GF-D8 (cell line): Measurements from ENCODE around the gene ATG2B.

ENCODE experiments used
- DNase-seq: peaks from one replicate; lab custom pipeline; 2025; lab: John Stamatoyannopoulos, UW

Gene ATG2B

DNA sequence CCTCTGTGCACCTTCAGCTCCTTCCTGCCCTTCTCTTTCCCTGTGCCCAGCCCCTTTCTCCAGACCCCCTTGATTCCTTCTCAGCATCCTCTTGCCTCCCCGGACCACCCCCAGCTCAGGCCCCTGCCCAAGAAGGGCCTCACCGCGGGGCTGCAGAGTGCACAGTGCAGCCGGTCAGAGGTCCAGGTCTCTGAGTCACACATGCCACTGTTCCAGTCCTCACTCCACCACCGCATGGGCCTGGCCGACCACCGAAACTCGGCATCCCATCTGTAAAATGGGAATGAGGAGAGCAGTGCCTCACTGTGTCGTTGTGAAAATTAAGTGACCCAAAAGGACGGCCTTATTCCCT is 93.8 kb downstream of the ATG2B start:
- DNase-seq = no peak

DNA sequence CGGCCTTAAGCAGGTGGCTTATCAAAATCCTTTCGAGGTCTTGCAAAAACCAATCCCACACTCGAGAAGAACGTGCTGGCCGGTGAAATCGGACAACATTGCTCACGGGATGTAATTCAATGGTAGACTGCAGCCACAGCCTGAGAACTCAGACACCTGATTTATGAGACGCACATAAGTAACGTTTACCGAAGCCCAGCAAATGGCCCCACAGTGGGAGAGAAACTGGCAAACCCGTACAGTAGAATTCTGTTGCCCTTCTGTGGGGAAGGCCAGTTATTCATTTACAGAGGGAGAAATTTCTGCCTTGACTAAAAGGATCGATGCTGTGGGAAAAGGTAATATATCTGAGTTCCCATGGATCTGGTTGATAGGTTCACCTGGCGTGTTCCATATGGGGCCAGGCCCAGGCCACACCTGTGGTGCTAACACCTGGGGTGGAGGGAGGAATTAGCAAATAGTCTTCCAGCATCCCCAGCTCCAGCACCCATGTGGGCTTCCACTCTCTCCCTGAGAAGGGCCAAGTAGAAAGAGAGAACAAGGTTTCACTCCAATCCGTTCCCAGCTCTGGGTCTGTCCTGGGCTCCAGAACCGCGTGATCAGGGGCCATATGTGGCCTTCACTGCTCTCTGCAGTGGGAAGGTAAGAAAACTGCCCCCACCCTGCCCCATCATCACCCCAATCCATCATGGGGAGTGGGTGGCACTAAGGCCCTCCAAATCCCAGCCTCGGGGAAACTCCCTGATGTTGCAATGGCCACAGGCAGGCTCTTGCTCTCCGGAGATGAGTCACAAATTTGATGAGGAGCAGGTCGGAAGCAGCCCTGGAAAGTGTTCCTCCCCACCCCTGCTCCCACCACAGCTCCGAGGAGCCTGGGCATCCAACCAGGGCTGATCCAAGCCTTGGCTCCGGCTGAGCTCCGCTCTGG is 94.4 kb downstream of the ATG2B start:
- no peak for DNase-seq

DNA sequence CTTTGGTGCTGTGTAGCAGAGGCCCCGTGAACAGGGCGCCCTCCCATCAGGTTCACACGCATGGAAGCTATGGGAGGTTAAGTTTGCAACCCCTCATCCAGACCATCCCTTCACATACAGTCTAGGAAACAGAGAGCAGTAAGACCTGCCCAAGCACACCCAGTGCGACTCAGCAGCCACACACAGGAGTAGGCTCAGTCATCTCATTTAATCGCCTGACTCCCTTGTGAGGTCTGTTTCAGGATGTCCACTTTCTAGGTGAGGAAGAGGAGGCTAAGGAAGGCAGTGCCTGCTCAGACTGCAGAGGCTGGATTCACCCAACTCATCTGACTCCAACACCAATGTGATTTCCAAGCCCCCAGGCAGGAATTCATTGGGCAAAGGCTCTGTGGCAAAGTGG is 95.2 kb downstream of the ATG2B start:
- DNase-seq = no peak

DNA sequence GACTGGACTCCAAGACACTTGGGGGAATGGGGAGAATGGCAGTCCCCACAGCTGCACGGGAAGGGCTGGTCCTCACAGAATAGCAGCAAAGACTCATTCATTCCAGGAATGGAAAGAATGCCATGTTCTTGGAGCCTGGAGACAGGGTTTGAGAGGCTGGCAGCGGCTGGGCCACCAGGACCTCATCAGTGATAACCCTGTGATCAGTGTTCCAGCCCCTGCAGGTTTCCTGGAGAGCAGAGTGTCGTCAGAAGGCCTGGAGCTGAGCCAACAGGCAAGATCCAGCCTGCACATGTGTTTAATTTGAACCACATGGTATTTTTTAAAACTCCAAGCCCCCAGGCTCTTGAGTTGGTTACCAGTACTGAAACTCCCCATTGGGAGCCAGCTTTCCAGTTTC is 95.8 kb downstream of the ATG2B start:
- no peak for DNase-seq

DNA sequence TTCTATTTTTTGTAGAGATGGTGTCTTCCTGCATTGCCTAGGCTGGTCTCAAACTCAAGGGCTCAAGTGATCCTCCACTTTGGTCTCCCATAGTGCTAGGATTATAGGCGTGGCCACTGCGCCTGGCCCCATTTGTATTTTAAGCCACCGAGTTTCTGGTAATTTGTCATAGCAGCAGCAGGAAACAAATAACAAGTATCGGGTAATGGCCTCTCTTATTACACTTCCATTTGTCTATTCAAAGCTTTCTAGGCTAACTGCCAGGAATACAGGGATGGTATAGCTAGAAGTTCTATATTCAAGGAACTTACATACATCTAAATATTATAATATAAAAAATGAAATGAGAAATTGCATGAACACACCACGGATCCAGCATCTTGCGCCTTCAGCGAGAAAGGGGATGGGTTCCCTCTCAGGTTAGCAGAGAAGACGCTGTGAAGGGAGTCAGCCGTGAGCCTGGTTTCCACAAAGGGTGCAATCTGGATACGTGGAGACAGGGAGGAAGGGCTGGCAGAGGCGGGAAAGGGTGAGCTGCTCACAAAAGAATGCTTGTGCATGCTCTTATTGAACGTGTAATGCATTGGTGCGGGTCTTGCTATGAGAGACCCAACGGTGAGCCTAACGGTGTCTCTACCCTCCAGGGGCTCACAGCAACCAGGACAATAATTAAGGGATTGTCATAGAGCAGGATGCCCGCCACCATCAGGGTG is 97.6 kb downstream of the ATG2B start:
- no peak for DNase-seq

DNA sequence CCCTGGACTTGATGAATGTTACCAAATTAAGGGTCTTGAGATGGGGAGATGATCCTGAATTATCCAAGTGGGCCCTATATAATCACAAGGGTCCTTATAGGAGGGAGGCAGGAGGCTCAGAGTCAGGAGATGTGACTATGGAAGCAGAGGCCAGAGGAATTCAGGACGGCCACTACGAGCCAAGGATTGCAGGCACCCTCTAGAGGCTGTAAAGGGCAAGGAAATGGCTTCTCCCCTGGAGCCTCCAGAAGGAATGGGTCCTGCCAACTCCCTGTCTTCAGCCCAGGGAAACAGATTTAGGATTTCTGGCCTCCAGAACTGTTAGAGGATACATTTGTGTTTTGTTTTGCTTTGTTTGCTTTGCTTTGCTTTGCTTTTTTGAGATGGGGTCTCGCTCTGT is 98.3 kb downstream of the ATG2B start:
- DNase-seq = no peak

DNA sequence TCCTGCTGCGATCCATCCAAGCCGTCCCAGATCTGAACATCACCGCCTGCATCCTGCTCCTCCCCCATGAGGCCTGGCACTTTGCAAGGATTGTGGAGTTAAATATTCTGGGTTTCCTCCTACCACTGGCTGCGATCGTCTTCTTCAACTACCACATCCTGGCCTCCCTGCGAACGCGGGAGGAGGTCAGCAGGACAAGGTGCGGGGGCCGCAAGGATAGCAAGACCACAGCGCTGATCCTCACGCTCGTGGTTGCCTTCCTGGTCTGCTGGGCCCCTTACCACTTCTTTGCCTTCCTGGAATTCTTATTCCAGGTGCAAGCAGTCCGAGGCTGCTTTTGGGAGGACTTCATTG is 99.0 kb downstream of the ATG2B start:
- DNase-seq = no peak

DNA sequence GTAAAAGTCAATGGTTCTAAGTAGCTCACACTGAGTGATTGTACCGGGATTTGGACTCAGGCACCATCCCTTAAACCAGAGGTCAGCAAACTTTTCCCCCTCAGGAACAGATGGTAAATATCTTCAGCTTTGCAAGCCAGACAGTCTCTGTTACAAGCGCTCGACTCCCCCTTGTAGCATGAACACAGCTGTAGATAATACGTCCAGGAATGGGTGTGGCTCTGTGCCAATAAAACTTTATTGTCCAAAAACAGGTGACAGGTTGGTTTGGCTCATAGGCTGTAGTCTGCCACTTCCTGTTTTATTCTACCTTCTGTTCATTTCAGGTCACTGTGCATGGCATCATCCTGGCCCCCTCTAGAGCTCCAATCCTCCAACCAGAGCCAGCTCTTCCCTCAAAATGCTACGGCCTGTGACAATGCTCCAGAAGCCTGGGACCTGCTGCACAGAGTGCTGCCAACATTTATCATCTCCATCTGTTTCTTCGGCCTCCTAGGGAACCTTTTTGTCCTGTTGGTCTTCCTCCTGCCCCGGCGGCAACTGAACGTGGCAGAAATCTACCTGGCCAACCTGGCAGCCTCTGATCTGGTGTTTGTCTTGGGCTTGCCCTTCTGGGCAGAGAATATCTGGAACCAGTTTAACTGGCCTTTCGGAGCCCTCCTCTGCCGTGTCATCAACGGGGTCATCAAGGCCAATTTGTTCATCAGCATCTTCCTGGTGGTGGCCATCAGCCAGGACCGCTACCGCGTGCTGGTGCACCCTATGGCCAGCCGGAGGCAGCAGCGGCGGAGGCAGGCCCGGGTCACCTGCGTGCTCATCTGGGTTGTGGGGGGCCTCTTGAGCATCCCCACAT is 99.6 kb downstream of the ATG2B start:
- DNase-seq = no peak

DNA sequence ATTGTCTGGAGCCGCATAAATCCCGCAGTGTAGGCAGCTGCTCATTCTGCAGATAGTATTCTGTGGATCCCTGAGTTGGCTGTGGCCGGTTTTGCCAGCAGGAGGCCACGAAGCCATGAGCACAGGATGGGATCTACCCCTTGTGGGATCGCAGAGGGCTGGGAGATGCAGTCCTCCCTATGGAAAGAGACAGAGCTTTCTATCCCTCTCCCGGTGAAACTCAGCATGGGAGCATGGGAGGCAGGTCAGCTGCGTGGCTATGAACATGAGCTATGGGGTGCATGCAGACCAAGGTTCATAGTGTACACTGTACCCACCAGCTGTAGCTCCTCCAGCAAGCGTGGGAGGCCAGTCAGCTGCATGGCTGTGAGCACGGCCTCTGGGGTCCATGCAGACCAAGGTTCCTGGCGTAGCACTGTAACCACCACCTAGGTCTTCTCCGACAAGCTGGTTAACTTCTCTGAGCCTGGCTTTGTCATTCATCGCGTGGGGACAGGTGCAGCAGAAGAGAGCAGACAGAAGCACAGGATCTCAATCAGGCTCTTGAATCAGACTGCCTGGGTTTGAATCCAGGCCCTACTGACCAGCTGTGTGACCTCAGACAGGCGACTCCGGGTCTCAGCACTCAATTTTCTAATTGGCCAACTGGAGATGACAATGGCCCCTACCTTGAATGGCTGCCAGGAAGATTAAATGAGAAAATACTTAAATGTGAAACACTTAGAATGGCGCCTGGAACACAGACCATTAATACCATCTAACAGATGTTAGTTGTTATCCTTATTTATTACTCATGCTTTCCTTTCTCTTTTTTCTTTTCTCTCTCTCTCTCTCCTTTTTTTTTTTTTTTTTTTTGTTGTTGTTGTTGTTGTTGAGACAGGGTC is 101.1 kb downstream of the ATG2B start:
- DNase-seq = no peak

DNA sequence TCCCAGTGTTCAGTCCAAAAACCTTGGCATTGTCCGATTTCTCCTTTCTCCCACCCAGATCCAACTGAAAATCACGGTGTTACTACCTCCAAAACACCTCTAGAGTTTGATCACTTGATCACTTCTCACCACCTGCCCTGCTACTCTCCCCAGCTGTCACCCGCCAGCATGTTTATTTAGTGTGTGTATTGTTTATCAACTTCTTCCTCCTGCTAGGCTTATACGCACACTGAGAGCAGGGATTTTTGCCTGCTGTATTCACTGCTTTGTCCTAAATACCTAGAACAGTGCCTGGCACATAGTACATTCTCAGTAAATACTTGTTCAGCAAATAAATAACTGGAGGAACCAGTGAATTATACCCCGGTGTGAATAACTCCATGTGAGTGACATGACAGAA is 102.1 kb downstream of the ATG2B start:
- no peak for DNase-seq

DNA sequence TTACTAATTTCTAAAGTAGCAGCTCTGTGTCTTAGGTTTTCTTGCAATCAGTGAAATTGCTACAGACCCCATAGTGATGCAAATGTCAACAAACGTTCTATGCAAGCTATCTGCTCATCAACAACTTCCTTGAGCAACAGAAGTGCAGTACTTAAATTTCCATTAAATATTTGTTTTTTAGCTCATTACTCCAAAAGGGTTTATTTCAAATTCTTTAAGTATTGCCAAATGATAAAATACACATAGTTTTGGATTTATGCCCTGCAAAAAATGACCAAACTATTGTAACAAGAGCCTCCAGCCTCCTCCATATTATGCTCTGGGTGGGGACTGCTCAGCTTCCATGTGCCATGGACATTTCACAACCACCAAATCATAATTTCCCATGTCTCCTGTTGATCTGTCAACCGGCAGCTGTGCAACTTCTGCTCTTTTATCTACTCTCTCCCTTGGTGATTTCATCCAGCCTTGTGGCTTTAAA is 102.8 kb downstream of the ATG2B start:
- DNase-seq = no peak

DNA sequence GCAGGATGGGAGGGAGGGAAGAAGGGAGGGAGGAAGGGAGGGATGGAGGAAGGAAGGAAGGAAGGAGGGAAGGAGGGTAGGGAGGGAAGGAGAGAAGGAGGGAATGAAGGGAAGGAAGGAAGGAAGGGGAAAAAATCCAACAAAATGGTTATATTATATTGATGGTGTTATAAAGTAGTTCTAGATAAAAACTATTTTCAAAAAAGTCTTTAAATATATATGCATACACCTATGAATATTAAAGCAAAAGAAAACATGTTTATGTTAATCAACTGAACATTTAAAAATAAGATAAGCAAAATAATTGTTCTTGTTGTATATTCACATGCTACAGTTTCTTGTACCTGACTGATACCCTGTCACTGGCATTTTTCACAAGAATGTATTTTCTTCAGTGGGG is 105.2 kb downstream of the ATG2B start:
- no peak for DNase-seq

DNA sequence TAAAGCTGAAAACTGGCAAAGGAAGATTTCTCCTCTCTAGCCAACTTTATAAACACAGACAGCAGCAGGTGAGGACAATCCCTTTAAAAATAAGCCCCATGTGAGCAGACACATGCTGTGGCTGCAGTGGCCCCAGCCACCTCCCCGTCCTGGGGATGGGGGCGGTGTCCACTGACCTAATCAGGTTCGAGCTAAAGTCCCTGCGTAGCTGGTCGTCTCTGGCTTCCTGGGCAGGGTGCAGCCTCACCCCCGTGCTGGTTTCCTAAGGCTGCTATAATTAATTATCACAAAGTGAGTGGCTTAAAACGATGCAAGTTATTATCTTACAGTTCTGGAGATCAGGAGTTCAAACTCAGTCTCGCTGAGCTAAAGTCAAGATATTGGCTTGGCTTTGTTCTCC is 106.1 kb downstream of the ATG2B start:
- DNase-seq = no peak

DNA sequence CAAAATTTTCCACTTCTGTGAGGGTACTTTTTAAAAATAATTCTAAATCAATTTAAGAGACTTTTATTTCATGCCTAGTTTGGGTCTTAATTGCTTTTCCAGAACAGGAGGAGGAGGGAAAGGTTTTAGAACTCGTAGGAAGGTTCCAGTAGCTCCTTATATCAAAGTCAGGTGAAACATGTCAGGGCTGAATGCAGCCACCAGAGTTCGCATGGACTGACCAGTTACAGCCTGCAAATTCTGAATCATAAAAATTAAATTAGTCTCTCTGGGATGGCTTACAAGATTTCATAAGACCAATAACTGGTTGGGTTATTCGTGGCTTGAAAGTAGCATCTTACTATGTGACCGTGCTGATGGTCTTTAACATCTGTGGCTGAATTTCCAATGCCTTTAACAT is 106.7 kb downstream of the ATG2B start:
- DNase-seq = no peak

DNA sequence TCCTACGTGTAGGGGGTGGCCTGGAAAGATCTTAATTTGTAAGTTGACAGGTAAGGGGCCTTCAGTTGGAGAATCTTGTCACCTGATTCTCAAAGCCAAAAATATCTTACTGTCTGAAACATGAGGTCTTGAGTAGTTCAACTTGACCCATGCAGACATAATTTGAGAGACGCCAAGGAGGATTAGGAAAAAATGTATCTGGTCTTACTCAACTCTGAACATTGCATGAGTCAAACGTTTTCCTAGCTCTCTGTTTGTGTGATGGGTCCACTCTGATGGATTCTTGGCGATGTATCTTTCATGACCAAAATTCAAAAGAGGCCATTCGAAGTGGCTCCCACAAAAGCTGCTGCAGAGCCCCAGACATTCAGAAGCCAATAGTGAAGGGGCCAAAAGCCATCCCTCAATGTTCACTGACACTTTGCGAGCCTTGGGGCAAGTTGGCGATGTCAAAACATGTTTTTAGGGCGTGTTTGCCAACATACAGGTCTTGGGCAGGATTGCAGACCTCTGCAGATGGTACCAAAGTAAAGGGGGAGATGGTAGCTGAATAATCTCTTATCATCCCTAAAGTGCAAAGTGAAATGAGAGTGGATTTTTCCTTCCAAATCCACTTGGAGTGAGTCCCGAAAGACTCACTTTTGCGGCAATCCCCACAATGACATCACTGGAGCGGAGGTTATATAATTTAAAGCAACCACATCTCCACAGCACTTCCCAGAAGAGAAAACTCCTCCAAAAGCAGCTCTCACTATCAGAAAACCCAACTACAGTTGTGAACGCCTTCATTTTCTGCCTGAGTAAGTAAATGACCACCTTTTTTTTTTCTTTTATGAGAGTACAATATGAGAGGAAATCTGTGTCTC is 107.4 kb downstream of the ATG2B start, which contains the start of gene BDKRB1:
Gene BDKRB1 (plus strand): TSS at position 710 of the 866 bp plus-strand sequence. CDS start 7,473 bp downstream, outside the sequence.
- DNase-seq = no peak

DNA sequence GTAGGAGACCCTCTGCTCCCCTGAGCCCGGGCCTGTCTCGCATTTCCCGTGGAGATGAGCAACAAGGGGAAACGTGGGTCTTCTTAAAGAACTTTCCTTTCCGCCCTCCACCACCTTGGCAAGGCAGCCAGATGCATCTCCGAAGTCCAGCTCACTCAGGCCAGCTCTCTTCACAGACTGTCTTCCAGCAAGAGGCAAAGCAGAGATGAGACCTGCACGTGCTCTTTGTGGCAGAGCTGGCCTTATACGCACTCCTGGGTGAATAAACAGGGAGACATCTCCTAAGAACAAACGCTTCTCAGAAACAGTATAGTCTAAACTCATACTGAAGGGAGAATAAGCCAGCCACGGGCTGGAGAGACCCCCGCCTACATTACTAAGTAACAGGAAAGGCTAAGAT is 108.5 kb downstream of the ATG2B start:
- DNase-seq = no peak

DNA sequence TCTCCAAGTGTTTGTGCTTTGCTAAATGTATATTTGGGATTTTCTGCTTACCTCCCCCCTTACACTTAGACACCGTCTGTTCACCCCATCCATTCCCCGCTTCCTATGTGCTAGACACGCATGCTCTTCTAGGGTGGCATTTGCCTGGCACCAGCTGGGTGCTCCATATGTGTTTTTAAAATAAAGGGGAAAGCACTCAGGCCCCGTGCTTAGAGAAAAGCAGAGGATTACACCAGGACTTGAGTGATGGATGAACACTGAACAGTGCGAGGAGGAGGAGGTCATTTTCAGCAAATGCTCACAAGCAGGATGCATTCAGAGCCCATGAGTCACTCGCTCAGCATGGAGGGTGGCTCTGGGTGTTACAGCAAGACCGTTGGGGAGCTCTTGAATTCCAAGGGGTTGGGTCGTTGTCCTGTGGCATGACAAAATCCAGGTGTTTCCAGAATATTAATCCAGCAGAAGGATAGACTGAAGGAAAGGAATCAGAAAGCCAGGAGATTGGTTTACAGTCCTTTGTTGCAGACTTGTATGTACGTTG is 110.1 kb downstream of the ATG2B start:
- no peak for DNase-seq

DNA sequence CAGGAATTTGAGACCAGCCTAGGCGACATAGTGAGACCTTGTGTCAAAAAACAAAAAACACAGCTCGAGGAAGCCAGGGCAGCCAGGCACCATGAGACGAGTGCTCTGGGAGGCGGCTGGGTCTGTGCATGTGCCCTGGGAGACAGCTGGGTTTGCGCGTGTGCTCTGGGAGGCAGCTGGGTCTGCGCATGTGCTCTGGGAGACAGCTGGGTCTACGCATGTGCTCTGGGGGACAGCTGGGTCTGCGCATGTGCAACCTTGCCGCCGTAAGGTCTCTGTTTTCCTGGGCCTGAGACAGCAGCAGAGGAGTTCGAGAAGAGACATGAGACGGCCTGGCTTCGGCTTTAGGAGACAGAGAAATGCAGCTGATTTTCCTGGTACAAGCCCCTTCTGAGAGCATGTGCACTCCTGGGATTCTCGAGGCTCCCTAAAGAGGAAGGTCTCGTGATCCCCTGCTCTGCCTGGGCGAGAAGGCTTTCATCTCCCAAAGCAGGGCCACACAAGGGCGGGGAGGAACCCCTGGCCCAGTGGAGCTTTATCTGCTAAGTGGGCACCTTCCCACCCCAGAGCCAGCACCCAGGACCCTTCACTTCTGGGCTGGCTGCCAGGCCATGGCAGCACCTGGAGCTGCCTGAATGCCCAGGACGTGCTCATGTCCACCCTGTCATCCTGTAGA is 110.7 kb downstream of the ATG2B start:
- no peak for DNase-seq

DNA sequence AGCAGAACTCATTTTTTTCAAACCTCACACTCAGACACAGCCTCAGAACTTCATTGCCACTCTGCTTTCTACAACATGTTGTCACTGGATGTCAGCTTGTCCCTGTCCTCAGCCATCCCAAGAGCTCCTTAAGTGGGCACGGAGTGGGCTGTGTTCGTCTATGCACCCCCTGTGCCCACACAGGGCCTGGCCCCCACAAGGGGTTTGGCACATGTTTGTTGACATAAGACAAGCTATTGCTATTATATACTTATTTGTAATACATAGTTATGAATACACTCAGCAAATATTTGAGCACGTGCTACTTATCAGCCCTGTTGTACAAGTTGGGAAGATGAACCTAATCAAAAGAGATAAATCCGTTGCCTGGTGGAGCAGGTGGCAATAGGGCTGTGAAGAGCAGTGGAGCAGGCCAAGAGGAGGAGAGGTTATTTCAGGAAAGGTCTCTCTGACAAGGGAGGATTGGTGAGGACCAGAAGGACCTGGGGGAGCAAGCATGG is 111.4 kb downstream of the ATG2B start:
- DNase-seq = no peak
